H1 (cell line): Measurements from ENCODE around the gene CRTC1. TPM values are rescaled to one million over a fixed set of nuclear protein-coding genes. Genes with fewer than 3 reads are reported as not detected.
"Not testable (repeated sequence)": the region's sequence is repeated elsewhere in the genome, so short reads cannot be mapped to it uniquely, and the experiment has no call there.

Experiments used
- CTCF ChIA-PET: fragments of 300-600 bp; sonication (Branson Sonifier 250); formaldehyde crosslinking; loops from one replicate; lab custom pipeline; 2021; ENCODE audit not compliant: partially characterized antibody; lab: Charles Lee
- POLR2A ChIA-PET: fragments of 300-600 bp; sonication (Branson Sonifier 250); formaldehyde crosslinking; loops from one replicate; lab custom pipeline; 2021; ENCODE audit warnings: inconsistent platforms; ENCODE audit not compliant: partially characterized antibody; lab: Charles Lee
- DNase-seq, 2 experiments: peaks; one replicate each; pipeline versions ENCODE4 v3.0.0 to v3.0.0-alpha.2; 2010 to 2022; ENCODE audit warnings: low spot score in 2 of 2, low read depth in 1 of 2, mixed read lengths in 1 of 2
- FAIRE-seq: peaks from 2 replicates; lab custom pipeline; 2011; peaks lifted over from hg19 to GRCh38; lab: Jason Lieb, UNC
- H2AFZ ChIP-seq: 2 replicates; pipeline ENCODE4 v1.8.1; 2012; ENCODE audit warnings: low read length, inconsistent platforms
- H2AK5ac ChIP-seq: 2 replicates; pipeline ENCODE4 v1.6.1; 2013; ENCODE audit warnings: low read depth, low read length
- H2BK120ac ChIP-seq: replicated peaks from 2 replicates; pipeline ENCODE3; 2013; ENCODE audit warnings: low read depth, low read length, inconsistent platforms
- H2BK12ac ChIP-seq: 2 replicates; pipeline ENCODE4 v1.6.1; 2013; ENCODE audit warnings: low read depth, low read length
- H2BK15ac ChIP-seq: 2 replicates; pipeline ENCODE4 v1.6.1; 2013; ENCODE audit warnings: low read length
- H2BK20ac ChIP-seq: 2 replicates; pipeline ENCODE4 v1.6.1; 2013; ENCODE audit warnings: low read length
- H2BK5ac ChIP-seq: 2 replicates; pipeline ENCODE4 v1.6.1; 2013; ENCODE audit warnings: low read depth, low read length
- H3K14ac ChIP-seq: 2 replicates; pipeline ENCODE4 v1.6.1; 2013; ENCODE audit warnings: inconsistent platforms; ENCODE audit not compliant: insufficient read length
- H3K18ac ChIP-seq: 2 replicates; pipeline ENCODE4 v1.6.1; 2013; ENCODE audit warnings: low read length; ENCODE audit errors: extremely low read depth
- H3K23ac ChIP-seq: 2 replicates; pipeline ENCODE4 v1.6.1; 2013; ENCODE audit warnings: inconsistent platforms; ENCODE audit not compliant: insufficient read length
- H3K23me2 ChIP-seq: 2 replicates; pipeline ENCODE4 v1.6.1; 2013; ENCODE audit warnings: low read depth, low read length
- H3K27ac ChIP-seq: 2 replicates; pipeline ENCODE4 v1.6.1; 2011; ENCODE audit warnings: low read depth, low read length, inconsistent platforms
- H3K27me3 ChIP-seq, 4 experiments: replicated peaks in 1 of 4; 1 replicate in 1 of 4; 2 replicates in 3 of 4; pipeline versions ENCODE4 v1.6.1 to v1.8.1; 2011 to 2013; ENCODE audit warnings: low read length in 3 of 4, mild to moderate bottlenecking in 3 of 4, inconsistent platforms in 2 of 4, mixed read lengths in 2 of 4, moderate library complexity in 1 of 4; ENCODE audit not compliant: control insufficient read depth in 3 of 4, insufficient read depth in 3 of 4; ENCODE audit errors: extremely low read depth in 1 of 4
- H3K36me3 ChIP-seq, 4 experiments: 2 replicates each; pipeline versions ENCODE4 v1.6.1 to v1.8.1; 2011 to 2013; ENCODE audit warnings: mild to moderate bottlenecking in 4 of 4, low read length in 3 of 4, moderate library complexity in 2 of 4, control low read depth in 1 of 4, inconsistent platforms in 1 of 4; ENCODE audit not compliant: insufficient read depth in 4 of 4, control insufficient read depth in 2 of 4
- H3K4ac ChIP-seq: replicated peaks from 2 replicates; pipeline ENCODE3; 2013; ENCODE audit warnings: low read length, low read depth, mixed read lengths, inconsistent platforms; ENCODE audit not compliant: insufficient read length
- H3K4me1 ChIP-seq, 4 experiments: replicated peaks in 1 of 4; 1 replicate in 1 of 4; 2 replicates in 3 of 4; pipeline versions ENCODE4 v1.6.1 to v1.8.1; 2011 to 2013; ENCODE audit warnings: low read length in 3 of 4, inconsistent platforms in 2 of 4, mixed read lengths in 1 of 4; ENCODE audit not compliant: insufficient read depth in 4 of 4, control insufficient read depth in 3 of 4
- H3K4me2 ChIP-seq, 2 experiments: 2 replicates each; pipeline versions ENCODE4 v1.6.1 to v1.8.1; 2011 to 2013; ENCODE audit warnings: low read depth in 2 of 2, low read length in 2 of 2, control low read depth in 1 of 2, inconsistent platforms in 1 of 2, mild to moderate bottlenecking in 1 of 2; ENCODE audit not compliant: insufficient read depth in 1 of 2
- H3K4me3 ChIP-seq, 4 experiments: fragments of 200-600, 300-600 bp in 1 of 4; sonication (generic), shearing (Covaris generic), sonication (Bioruptor Twin) in 1 of 4; 2 replicates each; pipeline versions ENCODE4 v1.5.1 to v1.8.1; 2011 to 2016; ENCODE audit warnings: low read length in 4 of 4, low read depth in 3 of 4, control low read depth in 2 of 4, inconsistent platforms in 2 of 4, mild to moderate bottlenecking in 2 of 4, mixed read lengths in 1 of 4, moderate library complexity in 1 of 4; ENCODE audit not compliant: insufficient read depth in 2 of 4; ENCODE audit errors: extremely low read depth in 1 of 4
- H3K56ac ChIP-seq: replicated peaks from 2 replicates; pipeline ENCODE3; 2013; ENCODE audit warnings: low read depth, mild to moderate bottlenecking, mixed read lengths, low read length, inconsistent platforms; ENCODE audit not compliant: insufficient read length
- H3K79me1 ChIP-seq: 2 replicates; pipeline ENCODE4 v1.6.1; 2013; ENCODE audit warnings: low read depth, low read length, control low read depth
- H3K79me2 ChIP-seq, 2 experiments: 2 replicates each; pipeline versions ENCODE4 v1.6.1 to v1.8.1; 2012 to 2013; ENCODE audit warnings: low read length in 2 of 2, mild to moderate bottlenecking in 2 of 2, inconsistent platforms in 1 of 2; ENCODE audit not compliant: insufficient read depth in 2 of 2, control insufficient read depth in 1 of 2
- H3K9ac ChIP-seq, 4 experiments: replicated peaks in 1 of 4; 1 replicate in 1 of 4; 2 replicates in 3 of 4; pipeline versions ENCODE4 v1.6.1 to v1.8.1; 2011 to 2013; ENCODE audit warnings: low read depth in 3 of 4, low read length in 3 of 4, control low read depth in 2 of 4, mild to moderate bottlenecking in 2 of 4, moderate library complexity in 2 of 4, inconsistent platforms in 1 of 4; ENCODE audit errors: extremely low read depth in 1 of 4
- H3K9me3 ChIP-seq, 2 experiments: 2 replicates each; pipeline versions ENCODE4 v1.6.1 to v1.8.1; 2012 to 2013; ENCODE audit warnings: mild to moderate bottlenecking in 2 of 2, moderate library complexity in 2 of 2, control low read depth in 1 of 2, inconsistent platforms in 1 of 2, low read depth in 1 of 2, low read length in 1 of 2, mixed read lengths in 1 of 2; ENCODE audit not compliant: insufficient read depth in 2 of 2
- H4K20me1 ChIP-seq, 2 experiments: replicated peaks in 1 of 2; 2 replicates each; pipeline versions ENCODE3 to v1.8.1; 2011 to 2013; ENCODE audit warnings: inconsistent platforms in 2 of 2, low read length in 2 of 2, mild to moderate bottlenecking in 1 of 2; ENCODE audit not compliant: insufficient read depth in 2 of 2, control insufficient read depth in 1 of 2
- H4K5ac ChIP-seq: 2 replicates; pipeline ENCODE4 v1.6.1; 2013; ENCODE audit warnings: low read length, low read depth, mixed read lengths, inconsistent platforms; ENCODE audit not compliant: insufficient read length
- H4K8ac ChIP-seq: 2 replicates; pipeline ENCODE4 v1.8.0; 2013; ENCODE audit warnings: mild to moderate bottlenecking, moderate library complexity, low read length, inconsistent platforms; ENCODE audit not compliant: insufficient read depth; ENCODE audit errors: extremely low read depth
- H4K91ac ChIP-seq: replicated peaks from 2 replicates; pipeline ENCODE3; 2013; ENCODE audit warnings: low read length, mixed read lengths, inconsistent platforms; ENCODE audit not compliant: insufficient read length
- WGBS, 2 experiments: shearing (Covaris generic) in 1 of 2; methylation state at CpG; one replicate each; pipeline versions ENCODE4 v1.1.6 to v1.1.7; 2013 to 2015; ENCODE audit warnings: low lambda C conversion rate in 2 of 2, mixed read lengths in 2 of 2, inconsistent platforms in 1 of 2, low coverage in 1 of 2, missing lambda C conversion rate in 1 of 2; ENCODE audit not compliant: insufficient replicate concordance in 2 of 2, insufficient coverage in 1 of 2, insufficient read length in 1 of 2; ENCODE audit errors: extremely low coverage in 1 of 2, missing lambda C conversion rate in 1 of 2; 5-methylcytosine and 5-hydroxymethylcytosine counted together
- polyA plus RNA-seq, 7 experiments: library from polyadenylated mRNA; depleted of rRNA in 3 of 7; stranded (reverse) in 5 of 7; unstranded in 2 of 7; fragments of >200 nt in 5 of 7; fragments of 200-250 nt in 2 of 7; gene quantifications; 1 replicate in 5 of 7; 2 replicates in 1 of 7; 4 replicates in 1 of 7; pipeline versions ENCODE4 v1.2.1 to v1.2.3, GENCODE V29; 2011 to 2013; ENCODE audit warnings: missing spikeins in 2 of 7, mixed read lengths in 2 of 7
- total RNA-seq: library from RNA; stranded (reverse); fragmentation: NEBNext Ultra II Directional; extraction: Animal tissue kit (Norgen Biotek cat#: 25700); gene quantifications from 2 replicates; pipeline ENCODE4 v1.2.1, GENCODE V29; 2021

CRTC1 gene
- total and polyA plus RNA-seq, 2 of the 8 experiments (the other 6 are each of a cell fraction or from before 2014, with no cell fraction given): 2.9 to 8.5 TPM

DNA sequence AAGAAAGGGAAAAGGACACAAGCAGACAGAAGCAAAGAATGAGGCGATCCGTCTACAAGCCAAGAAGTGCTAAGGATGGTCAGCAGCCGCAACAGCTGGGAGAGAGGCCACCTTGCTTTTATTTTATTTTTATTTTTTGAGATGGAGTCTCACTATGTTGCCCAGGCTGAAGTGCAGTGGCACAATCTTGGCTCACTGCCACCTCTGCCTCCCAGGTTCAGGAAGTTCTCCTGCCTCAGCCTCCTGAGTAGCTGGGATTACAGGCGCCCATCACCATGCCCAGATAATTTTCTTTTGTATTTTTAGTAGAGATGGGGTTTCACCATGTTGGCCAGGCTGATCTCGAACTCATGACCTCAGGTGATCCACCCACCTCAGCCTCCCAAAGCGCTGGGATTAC lies 44.1 kb downstream of the CRTC1 start:
- not testable (repeated sequence) for H2AFZ ChIP-seq, H4K91ac ChIP-seq, H3K4ac ChIP-seq, H4K5ac ChIP-seq, H3K23me2 ChIP-seq, H3K9me3 ChIP-seq, H3K27me3 ChIP-seq, H3K4me1 ChIP-seq, H2AK5ac ChIP-seq, FAIRE-seq, H3K27ac ChIP-seq, H3K4me3 ChIP-seq, H3K4me2 ChIP-seq, H3K18ac ChIP-seq, H2BK12ac ChIP-seq, H3K79me1 ChIP-seq, H3K14ac ChIP-seq, H3K56ac ChIP-seq, H2BK5ac ChIP-seq, H3K9ac ChIP-seq, H2BK15ac ChIP-seq, DNase-seq, H2BK120ac ChIP-seq, H3K79me2 ChIP-seq, H4K8ac ChIP-seq, H2BK20ac ChIP-seq, H3K36me3 ChIP-seq, H3K23ac ChIP-seq
- peaks cover 4 to 11% of the 10 kb centered on the region in 2 experiments for H4K20me1 ChIP-seq
- POLR2A ChIA-PET: interaction anchor here (1.2 kb wide), 1 partner anchor 156 kb away, joined by 3 read pairs; the partner anchor contains the start of gene UBA52
- WGBS, 2 experiments: 96% methylated on average over 6 of the region's 6 CpGs; no CpG with 5 or more reads in 1 of the 2 experiments
- CTCF ChIA-PET: interaction anchor here (1.2 to 1.3 kb wide), 3 partner anchors 24 to 258 kb away, joined by 3 to 4 read pairs (median 3); no protein-coding TSS in a partner anchor
